Right lobe of liver (tissue), 6 donors: Measurements from ENCODE around the gene R3HDM2. TPM values are rescaled to one million over a fixed set of nuclear protein-coding genes. Genes with fewer than 3 reads are reported as not detected.

Experiments used
- ATAC-seq, 4 donors: fragments of 200-7000 bp; cut with Tn5 transposase; one replicate each; pipeline ENCODE4 v1.9.1; 2020; ENCODE audit warnings: mild to moderate bottlenecking in 4 of 4, moderate library complexity in 4 of 4
- DNase-seq, 3 donors: peaks; one replicate each; pipeline ENCODE4 v3.0.0-alpha.2; 2020
- H3K27ac ChIP-seq, 3 donors: fragments of 200-600 bp; one replicate each; pipeline ENCODE4 v1.8.0; 2022
- H3K27me3 ChIP-seq, 2 donors: fragments of 200-600 bp; one replicate each; pipeline ENCODE4 v1.8.0; 2022
- H3K36me3 ChIP-seq, 4 donors: fragments of 200-600 bp; sonication (generic) in 1 of 4; one replicate each; pipeline versions ENCODE4 v1.5.1 to v1.8.0; 2017 to 2022; ENCODE audit warnings: control low read depth in 1 of 4
- H3K4me1 ChIP-seq, 4 donors: fragments of 200-600 bp; sonication (generic) in 1 of 4; one replicate each; pipeline versions ENCODE4 v1.5.1 to v1.8.0; 2017 to 2022; ENCODE audit warnings: control low read depth in 1 of 4
- H3K4me3 ChIP-seq, 3 donors: fragments of 200-600 bp; one replicate each; pipeline ENCODE4 v1.8.0; 2022
- H3K9me3 ChIP-seq, 4 donors: fragments of 200-600 bp; sonication (generic) in 1 of 4; one replicate each; pipeline versions ENCODE4 v1.5.1 to v1.8.0; 2017 to 2022; ENCODE audit warnings: control low read depth in 1 of 4
- POLR2A ChIP-seq: fragments of 450-650 bp; IDR thresholded peaks from one replicate; pipeline ENCODE4 v1.6.1; 2017; ENCODE audit warnings: antibody characterized with exemption, mild to moderate bottlenecking
- WGBS: methylation state at CpG from one replicate; pipeline ENCODE4 v1.1.6; 2018; ENCODE audit warnings: low coverage, low lambda C conversion rate; ENCODE audit not compliant: insufficient coverage; ENCODE audit errors: missing lambda C conversion rate; 5-methylcytosine and 5-hydroxymethylcytosine counted together
- intact Hi-C, 2 donors: fragments of 100-400 bp; cut with DNase I; formaldehyde crosslinking; loops; one replicate each; pipeline versions ENCODE4 v1.11.2 to v1.14.1; 2022
- total RNA-seq, 6 experiments: library from RNA; depleted of rRNA in 2 of 6; stranded (reverse); fragments of >200 nt in 2 of 6; fragmentation: NEBNext Ultra II Directional in 3 of 6; extraction: Animal tissue kit (Norgen Biotek cat#: 25700) in 3 of 6; gene quantifications; one replicate each; pipeline versions ENCODE4 v1.1.0 to v1.2.4, GENCODE V29; 2016 to 2023
- TF ChIP-seq, protein P1 (sequence below), 4 donors: fragments of 200-600 bp in 3 of 4; fragments of 450-650 bp in 1 of 4; IDR thresholded peaks; one replicate each; pipeline versions ENCODE4 v1.5.1 to v1.8.0; 2016 to 2022; ENCODE audit warnings: antibody characterized with exemption in 4 of 4, mild to moderate bottlenecking in 2 of 4
- donor health status: DM: no; HTN: yes; CAD: no.
- donor health status: DM: no; HTN: no; CAD: no.
- donor health status: DM: no; HTN: no; CAD: no.
- donor health status: DM: no; HTN: yes; CAD: no.
- donor health status: DM: no; HTN: yes; CAD: no.

The R3HDM2 gene
- total RNA-seq, 6 experiments from 2014 or later = 25.3 to 48.0 (median 35.9) TPM

DNA sequence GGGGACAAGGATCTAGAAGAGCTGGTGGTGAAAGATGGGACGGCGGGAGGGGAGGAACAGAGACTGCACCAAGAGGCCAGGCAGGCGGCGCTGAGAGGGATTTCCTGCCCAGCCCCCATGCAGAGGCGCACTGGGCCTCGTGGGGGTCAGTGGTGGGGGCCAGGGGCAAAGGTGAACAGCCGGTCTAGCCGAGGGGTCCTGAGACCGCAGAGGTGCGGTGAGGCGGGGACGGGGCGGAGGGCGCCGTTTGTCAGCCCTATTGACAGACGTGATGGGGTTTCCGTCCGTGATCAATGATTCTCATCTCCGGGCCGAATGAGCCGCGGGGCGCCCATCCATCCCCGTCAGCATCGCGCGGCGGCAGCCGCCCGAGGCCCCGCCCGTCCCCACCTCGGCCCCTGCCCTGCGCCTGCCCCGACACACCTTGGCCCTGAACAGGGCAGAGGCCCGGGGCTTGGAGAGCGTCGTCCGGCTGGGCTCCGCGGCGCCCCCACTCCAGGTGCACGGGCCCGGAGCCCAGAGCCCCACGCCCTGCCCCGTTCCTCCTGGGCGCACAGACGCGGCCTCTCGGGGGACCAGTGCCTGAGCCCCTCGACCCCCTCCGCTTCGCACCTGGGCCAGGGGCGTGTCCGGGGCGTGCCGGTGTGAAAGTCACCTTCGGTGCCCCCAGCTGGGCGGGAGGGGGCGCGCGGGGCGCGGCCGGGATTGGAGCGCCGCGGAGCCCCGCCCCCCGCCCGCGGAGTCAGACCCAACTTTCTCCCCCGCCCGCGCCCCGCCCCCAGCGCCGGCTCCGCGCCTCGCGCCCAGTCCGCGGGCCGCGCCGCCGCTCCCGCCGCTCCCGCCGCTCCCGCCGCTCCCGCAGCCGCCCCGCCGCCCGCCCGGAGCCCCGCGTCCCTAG is 214.6 kb downstream of the R3HDM2 start, which contains the start of gene NXPH4:
Gene NXPH4, plus strand, starts transcription at position 781 of the 898 bp plus-strand sequence. CDS start 176 bp downstream, outside the sequence.
- ATAC-seq (peak in 1 of 4 donors; percentile 1), DNase-seq (peak in 1 of 3 donors; percentile 53)
- TF ChIP-seq POLR2A = no peak
- Histone ChIP-seq H3K27me3 (peaks cover 0 to 7% of the 10 kb centered on the region in 2 donors), H3K9me3 (no peaks in the 10 kb centered on the region), H3K36me3 (peaks cover 0 to 17% (median 4%) of the 10 kb centered on the region in 4 donors), H3K4me1 (peaks cover 0 to 14% (median 0%) of the 10 kb centered on the region in 4 donors), H3K27ac (no peak within 1 kb of the TSS), H3K4me3 (peak within 1 kb of the TSS in 2 of 3 donors; percentile 20 to 31)
- intact Hi-C loops = no loop called here
- WGBS = 8% methylated on average over 5 of the region's 102 CpGs

DNA sequence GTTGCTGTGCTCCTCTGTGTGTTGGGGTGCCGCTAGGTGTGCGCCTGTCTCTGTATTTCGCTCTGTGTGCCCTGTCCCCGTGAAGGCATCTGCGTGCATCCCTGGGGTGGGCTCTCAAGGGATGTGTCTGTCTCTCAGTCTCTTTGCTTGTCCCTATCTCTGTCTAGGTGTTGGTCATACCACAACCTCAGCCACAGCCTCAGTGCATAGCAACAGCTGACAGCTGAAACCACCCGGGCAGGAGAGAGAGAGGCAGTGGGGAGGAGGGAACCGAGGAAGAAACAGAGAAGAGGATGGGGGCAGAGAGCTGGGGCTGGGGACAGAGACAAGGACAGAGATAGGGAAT is 215.2 kb downstream of the R3HDM2 start:
- H3K9me3 ChIP-seq = no peaks in the 10 kb centered on the region
- intact Hi-C loops = no loop called here
- 25% methylated on average over 5 of the region's 7 CpGs for WGBS
- no peak overlapping the region for H3K4me3 ChIP-seq
- H3K4me1 ChIP-seq = peaks cover 0 to 14% (median 0%) of the 10 kb centered on the region in 4 donors
- ATAC-seq (peak in 2 of 4 donors; percentile 4 to 9), DNase-seq (no peak)
- H3K27me3 ChIP-seq = peaks cover 0 to 7% of the 10 kb centered on the region in 2 donors
- no peak for TF ChIP-seq POLR2A
- TF ChIP-seq, protein P1, sequence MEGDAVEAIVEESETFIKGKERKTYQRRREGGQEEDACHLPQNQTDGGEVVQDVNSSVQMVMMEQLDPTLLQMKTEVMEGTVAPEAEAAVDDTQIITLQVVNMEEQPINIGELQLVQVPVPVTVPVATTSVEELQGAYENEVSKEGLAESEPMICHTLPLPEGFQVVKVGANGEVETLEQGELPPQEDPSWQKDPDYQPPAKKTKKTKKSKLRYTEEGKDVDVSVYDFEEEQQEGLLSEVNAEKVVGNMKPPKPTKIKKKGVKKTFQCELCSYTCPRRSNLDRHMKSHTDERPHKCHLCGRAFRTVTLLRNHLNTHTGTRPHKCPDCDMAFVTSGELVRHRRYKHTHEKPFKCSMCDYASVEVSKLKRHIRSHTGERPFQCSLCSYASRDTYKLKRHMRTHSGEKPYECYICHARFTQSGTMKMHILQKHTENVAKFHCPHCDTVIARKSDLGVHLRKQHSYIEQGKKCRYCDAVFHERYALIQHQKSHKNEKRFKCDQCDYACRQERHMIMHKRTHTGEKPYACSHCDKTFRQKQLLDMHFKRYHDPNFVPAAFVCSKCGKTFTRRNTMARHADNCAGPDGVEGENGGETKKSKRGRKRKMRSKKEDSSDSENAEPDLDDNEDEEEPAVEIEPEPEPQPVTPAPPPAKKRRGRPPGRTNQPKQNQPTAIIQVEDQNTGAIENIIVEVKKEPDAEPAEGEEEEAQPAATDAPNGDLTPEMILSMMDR (IDR thresholded peaks at IDR 0.05) = no peak
- H3K36me3 ChIP-seq = peaks cover 0 to 23% (median 8%) of the 10 kb centered on the region in 4 donors
- no peak overlapping the region for H3K27ac ChIP-seq

DNA sequence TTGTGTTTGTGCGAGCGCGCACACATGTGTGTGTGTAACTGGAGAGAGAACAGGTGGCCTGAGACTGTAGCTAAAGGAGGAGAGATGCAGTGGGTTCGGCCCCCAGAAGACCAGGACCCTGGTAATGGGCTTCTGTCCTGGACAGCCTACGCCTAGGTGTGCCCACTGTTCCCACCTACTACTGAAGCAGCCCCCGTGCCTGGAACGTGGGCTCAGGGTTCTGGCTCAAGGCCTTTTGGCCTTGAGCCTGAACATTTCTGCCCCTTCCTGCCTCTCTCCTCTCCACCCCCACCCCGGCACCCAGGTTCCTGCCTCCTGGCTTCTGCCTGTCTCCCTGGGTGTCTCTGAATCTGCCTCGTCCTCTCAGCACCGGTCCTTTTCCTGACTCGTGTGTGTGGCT is 215.8 kb downstream of the R3HDM2 start:
- ATAC-seq = peak in 1 of 4 donors; percentile 1
- no peak overlapping the region for H3K4me3 ChIP-seq
- H3K27ac ChIP-seq = no peak overlapping the region
- H3K27me3 ChIP-seq = peaks cover 0 to 7% of the 10 kb centered on the region in 2 donors
- peaks cover 0 to 14% (median 0%) of the 10 kb centered on the region in 4 donors for H3K4me1 ChIP-seq
- no peak for DNase-seq
- TF ChIP-seq POLR2A = no peak
- TF ChIP-seq, protein P1 (IDR thresholded peaks at IDR 0.05) = no peak
- peaks cover 0 to 29% (median 10%) of the 10 kb centered on the region in 4 donors for H3K36me3 ChIP-seq
- no peaks in the 10 kb centered on the region for H3K9me3 ChIP-seq
- intact Hi-C loops = no loop called here
- 20% methylated on average over 7 of the region's 11 CpGs for WGBS

DNA sequence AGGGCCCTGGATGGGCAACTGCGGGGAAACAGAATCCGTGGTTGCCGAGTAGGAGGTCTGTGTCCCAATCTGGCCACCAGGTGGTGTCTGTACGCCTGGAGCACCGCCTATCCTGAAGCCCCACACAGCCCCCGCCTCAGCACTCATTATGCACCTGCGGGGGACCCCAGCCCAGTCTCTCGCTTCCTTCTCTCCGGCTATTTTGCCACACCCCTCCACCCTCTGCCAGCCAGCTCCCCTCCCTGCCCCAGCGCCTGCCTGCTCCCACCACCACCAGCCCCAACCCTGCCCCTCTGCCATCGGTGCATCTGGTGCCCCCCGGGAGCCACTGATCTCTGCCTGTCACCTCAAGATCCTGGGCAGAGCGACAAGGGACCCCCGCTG is 216.5 kb downstream of the R3HDM2 start:
- H3K27me3 ChIP-seq = peaks cover 0 to 7% of the 10 kb centered on the region in 2 donors
- peaks cover 0 to 36% (median 15%) of the 10 kb centered on the region in 4 donors for H3K36me3 ChIP-seq
- H3K4me3 ChIP-seq = no peak overlapping the region
- ATAC-seq (peak; percentile 51 to 61 (median 53)), DNase-seq (peak in 1 of 3 donors; percentile 59)
- peaks cover 0 to 14% (median 0%) of the 10 kb centered on the region in 4 donors for H3K4me1 ChIP-seq
- intact Hi-C loops = no loop called here
- no peak for TF ChIP-seq POLR2A
- TF ChIP-seq, protein P1 (IDR thresholded peaks at IDR 0.05) = peak; percentile 47 to 64 (median 58)
- no peaks in the 10 kb centered on the region for H3K9me3 ChIP-seq
- H3K27ac ChIP-seq = no peak overlapping the region
- 6% methylated on average over 13 of the region's 14 CpGs for WGBS
